ENCODE measurements around the gene KRT75. TPM values are rescaled to one million over a fixed set of nuclear protein-coding genes. Genes with fewer than 3 reads are reported as not detected.

Gene KRT75
- total and polyA plus RNA-seq, 2 of the 4 experiments (the other 2 are of a cell fraction) = not detected

- no peak overlapping the region for H3K56ac ChIP-seq (ENCODE audit: extremely low read depth, insufficient read depth, low read length)
- H3K9me1 ChIP-seq (ENCODE audit: insufficient read depth, low read length) = no peaks in the 10 kb centered on the region
- H2BK15ac ChIP-seq (ENCODE audit: low read depth, low read length) = no peak overlapping the region
- dilution Hi-C loops (cut with HindIII; ENCODE audit: low sequenced_read_pairs, unreplicated experiment) = no loop called here
- no peaks in the 10 kb centered on the region for H3K36me3 ChIP-seq (ENCODE audit: control insufficient read depth, insufficient read depth, low read length)
- no peak overlapping the region for H2AK5ac ChIP-seq (ENCODE audit: low read depth, low read length)
- DNase-seq (no peak), ATAC-seq (ENCODE audit: low read depth) (peak; percentile 22; the same call in 1 of the 2 replicates)
- H3K23ac ChIP-seq (ENCODE audit: low read depth, low read length) = no peak overlapping the region
- H2AFZ ChIP-seq (replicated peaks; ENCODE audit: low read length, poor library complexity) = no peak overlapping the region
- peaks cover 49% of the 10 kb centered on the region for H3K27me3 ChIP-seq (ENCODE audit: control insufficient read depth, insufficient read depth, low read length)
- POLR2A ChIA-PET (ENCODE audit: unreplicated experiment) = no interaction called here
- in situ Hi-C loops (cut with MboI; ENCODE audit: low sequenced_read_pairs) = no loop called here
- TF ChIP-seq RCOR1 (IDR thresholded peaks at IDR 0.05; ENCODE audit: insufficient replicate concordance, low read length) (no peak), BHLHE40 (IDR thresholded peaks at IDR 0.05; ENCODE audit: low read depth, low read length) (no peak), CHD1 (IDR thresholded peaks at IDR 0.05; ENCODE audit: low read depth, low read length) (no peak), FOS (IDR thresholded peaks at IDR 0.05; ENCODE audit: low read depth, low read length) (no peak), CTCF (conservative IDR thresholded peaks at IDR 0.05; ENCODE audit: low read depth, low read length) (no peak), ELK1 (IDR thresholded peaks at IDR 0.05; ENCODE audit: borderline replicate concordance, low read depth, low read length) (no peak), CEBPB (IDR thresholded peaks at IDR 0.05; ENCODE audit: low read depth, low read length) (no peak), MAZ (IDR thresholded peaks at IDR 0.05; ENCODE audit: borderline replicate concordance, low read depth, low read length) (no peak), SMC3 (IDR thresholded peaks at IDR 0.05; ENCODE audit: low read depth, low read length) (no peak), MAFK (IDR thresholded peaks at IDR 0.05; ENCODE audit: low read depth, low read length) (no peak), POLR2A (IDR thresholded peaks at IDR 0.05; ENCODE audit: low read depth, low read length) (no peak), MXI1 (IDR thresholded peaks at IDR 0.05; ENCODE audit: borderline replicate concordance, low read depth, low read length) (no peak), RFX5 (IDR thresholded peaks at IDR 0.05; ENCODE audit: low read depth, low read length) (no peak), RAD21 (IDR thresholded peaks at IDR 0.05; ENCODE audit: low read length) (no peak)
- WGBS, 2 experiments (ENCODE audit: extremely low coverage in 2 of 2, insufficient read length in 1 of 2) = 17% methylated on average over 1 of the region's 4 CpGs; no CpG with 5 or more reads in 1 of the 2 experiments
- H4K20me1 ChIP-seq (ENCODE audit: insufficient read depth, low read length) = no peaks in the 10 kb centered on the region
- no peak overlapping the region for H3K27ac ChIP-seq (ENCODE audit: insufficient read depth, low read length)
- no peak overlapping the region for H2AK9ac ChIP-seq (replicated peaks; ENCODE audit: low read depth, low read length, poor library complexity)
- H2BK120ac ChIP-seq (ENCODE audit: low read depth, low read length) = no peak overlapping the region
- no peaks in the 10 kb centered on the region for H3K4me1 ChIP-seq (ENCODE audit: control insufficient read depth, insufficient read depth, low read length)
- no peak overlapping the region for H2BK5ac ChIP-seq (ENCODE audit: low read depth, low read length, poor library complexity, severe bottlenecking)
- no peak overlapping the region for H3K4me3 ChIP-seq (ENCODE audit: insufficient read depth, low read depth, low read length)
- H3K18ac ChIP-seq (ENCODE audit: low read depth, low read length) = no peak overlapping the region
- H4K8ac ChIP-seq (ENCODE audit: low read depth in 2 of 2, low read length in 2 of 2) = no peak overlapping the region
- no peaks in the 10 kb centered on the region for H3K79me1 ChIP-seq (ENCODE audit: low read depth in 1 of 2, low read length in 2 of 2)
- no peak overlapping the region for H2BK20ac ChIP-seq (ENCODE audit: low read depth, low read length)
- intact Hi-C loops (cut with micrococcal nuclease) = loop anchor here (5.0 kb wide), 1 partner anchor 481 kb away; no protein-coding TSS in a partner anchor
- H3K4ac ChIP-seq (ENCODE audit: low read depth, low read length) = no peak overlapping the region
- no peak overlapping the region for H3K9ac ChIP-seq (ENCODE audit: low read depth, low read length)
- no peak overlapping the region for H3K4me2 ChIP-seq (ENCODE audit: low read depth, low read length)
- no peak overlapping the region for H4K91ac ChIP-seq (ENCODE audit: insufficient read depth, low read depth, low read length)
- CTCF ChIA-PET = interaction anchor here (1.0 kb wide), 2 partner anchors 15 to 490 kb away, joined by 3 read pairs; no protein-coding TSS in a partner anchor
- BruUV-seq (replicated peaks) = no TSS peak
- H3K9me3 ChIP-seq (ENCODE audit: control insufficient read depth, insufficient read depth, low read length) = no peaks in the 10 kb centered on the region
- H4K5ac ChIP-seq (ENCODE audit: low read depth, low read length) = no peak overlapping the region
- no peak overlapping the region for H3K14ac ChIP-seq (replicated peaks; ENCODE audit: low read depth, low read length)
Measured at GRCh38 chr12:52391618-52392002, 42.6 kb downstream of the KRT75 start.

All from IMR-90 (cell line).